Heart right ventricle (tissue), 16 donors: ENCODE measurements around the gene DCAF15. TPM values are rescaled to one million over a fixed set of nuclear protein-coding genes. Genes with fewer than 3 reads are reported as not detected.
A peak's percentile ranks its signal among the peaks of the same experiment; 100 is the strongest.

ENCODE experiments used
- ATAC-seq, 8 donors: fragments of 200-7000 bp; cut with Tn5 transposase; one replicate each; pipeline ENCODE4 v1.9.1; 2020; ENCODE audit warnings: mild to moderate bottlenecking in 8 of 8, moderate library complexity in 8 of 8, moderate number of reproducible peaks in 1 of 8
- DNase-seq, 2 donors: peaks; one replicate each; pipeline ENCODE4 v3.0.0-alpha.2; 2020
- H3K27ac ChIP-seq, 10 donors: fragments of 200-600 bp; sonication (generic) in 2 of 10; one replicate each; pipeline versions ENCODE4 v1.5.0 to v1.8.0; 2020 to 2022; ENCODE audit warnings: mild to moderate bottlenecking in 3 of 10
- H3K27me3 ChIP-seq, 7 donors: fragments of 200-600 bp; one replicate each; pipeline ENCODE4 v1.8.0; 2021 to 2022; ENCODE audit warnings: mild to moderate bottlenecking in 2 of 7
- H3K36me3 ChIP-seq, 9 donors: fragments of 200-600 bp; sonication (generic) in 1 of 9; one replicate each; pipeline versions ENCODE4 v1.5.0 to v1.8.0; 2020 to 2022; ENCODE audit warnings: mild to moderate bottlenecking in 2 of 9
- H3K4me1 ChIP-seq, 9 donors: fragments of 200-600 bp; sonication (generic) in 1 of 9; one replicate each; pipeline versions ENCODE4 v1.5.0 to v1.8.0; 2020 to 2022; ENCODE audit warnings: mild to moderate bottlenecking in 4 of 9
- H3K4me3 ChIP-seq, 10 donors: fragments of 200-600 bp; sonication (generic) in 2 of 10; one replicate each; pipeline versions ENCODE4 v1.5.0 to v1.8.0; 2020 to 2022; ENCODE audit warnings: mild to moderate bottlenecking in 7 of 10, moderate library complexity in 2 of 10
- H3K9me3 ChIP-seq, 11 donors: fragments of 200-600 bp in 10 of 11; sonication (generic) in 2 of 11; one replicate each; pipeline versions ENCODE4 v1.5.0 to v1.8.0; 2013 to 2022; ENCODE audit warnings: mild to moderate bottlenecking in 2 of 11, control low read depth in 1 of 11, moderate library complexity in 1 of 11
- WGBS, 2 donors: extraction: QIAGEN DNeasy Blood & Tissue Kit; methylation state at CpG; one replicate each; pipeline ENCODE4 v1.1.7; 2013; ENCODE audit warnings: inconsistent platforms in 1 of 2; 5-methylcytosine and 5-hydroxymethylcytosine counted together
- intact Hi-C, 10 donors: fragments of 100-400 bp; cut with DNase I; formaldehyde crosslinking; loops; one replicate each; pipeline versions ENCODE4 v1.11.1 to v1.14.2; 2022
- polyA plus RNA-seq, 2 donors: library from polyadenylated mRNA; stranded (reverse); fragments of 200-250 nt; gene quantifications; one replicate each; pipeline ENCODE4 v1.2.3, GENCODE V29; 2013
- total RNA-seq, 10 donors: library from RNA; stranded (reverse); fragmentation: NEBNext Ultra II Directional in 3 of 10; extraction: Animal tissue kit (Norgen Biotek cat#: 25700) in 3 of 10; gene quantifications; one replicate each; pipeline versions ENCODE4 v1.2.1 to v1.2.4, GENCODE V29; 2021 to 2023
- TF ChIP-seq, protein P1 (sequence below), 9 donors: fragments of 200-600 bp; sonication (generic) in 2 of 9; IDR thresholded peaks; one replicate each; pipeline versions ENCODE4 v1.5.0 to v1.8.0; 2021 to 2022; ENCODE audit warnings: antibody characterized with exemption in 9 of 9, mild to moderate bottlenecking in 5 of 9, moderate library complexity in 1 of 9
- donor health status: Arrhythmogenic right ventricular cardiomyopathy.
- donor health status: ischemic (EF 13 %, LVEDD 7.1; RV severe dilation, severe dysfunction).
- donor health status: healthy with polysubstance abuse.
- donor health status: DM: no; HTN: yes; CAD: no.
- donor health status: DM: no; HTN: no; CAD: no.
- donor health status: ischemic (EF 25% LVEDD 6.9; RV normal size, moderate dysfunction).
- donor health status: ischemic (EF 25% LVEDD 5.7; RV mildly dilated, moderate dysfunction).
- donor health status: healthy.
- donor health status: DM: yes; HTN: yes; CAD: no.
- donor health status: Ischemic cardiomyopathy.
- donor health status: ischemic (EF 35%, LVEDD 5.7; RV mildly dilated, moderate dysfunction).
- donor health status: nonischemic (EF 11% LVEDD 7.7; RV severe dilation, severe dysfunction).
- donor health status: DM: yes; HTN: yes; CAD: no.
- donor health status: PGD.
- donor health status: ischemic (EF 29% LVEDD 5.4; RV normal size, mild dysfunction).
- donor health status: nonischemic (EF 23%, LVEDD 6.1; RV moderate dilation, normal function).

DCAF15 gene
- total and polyA plus RNA-seq, 12 donors, result 15.5 to 50.0 (median 18.4) TPM

DNA sequence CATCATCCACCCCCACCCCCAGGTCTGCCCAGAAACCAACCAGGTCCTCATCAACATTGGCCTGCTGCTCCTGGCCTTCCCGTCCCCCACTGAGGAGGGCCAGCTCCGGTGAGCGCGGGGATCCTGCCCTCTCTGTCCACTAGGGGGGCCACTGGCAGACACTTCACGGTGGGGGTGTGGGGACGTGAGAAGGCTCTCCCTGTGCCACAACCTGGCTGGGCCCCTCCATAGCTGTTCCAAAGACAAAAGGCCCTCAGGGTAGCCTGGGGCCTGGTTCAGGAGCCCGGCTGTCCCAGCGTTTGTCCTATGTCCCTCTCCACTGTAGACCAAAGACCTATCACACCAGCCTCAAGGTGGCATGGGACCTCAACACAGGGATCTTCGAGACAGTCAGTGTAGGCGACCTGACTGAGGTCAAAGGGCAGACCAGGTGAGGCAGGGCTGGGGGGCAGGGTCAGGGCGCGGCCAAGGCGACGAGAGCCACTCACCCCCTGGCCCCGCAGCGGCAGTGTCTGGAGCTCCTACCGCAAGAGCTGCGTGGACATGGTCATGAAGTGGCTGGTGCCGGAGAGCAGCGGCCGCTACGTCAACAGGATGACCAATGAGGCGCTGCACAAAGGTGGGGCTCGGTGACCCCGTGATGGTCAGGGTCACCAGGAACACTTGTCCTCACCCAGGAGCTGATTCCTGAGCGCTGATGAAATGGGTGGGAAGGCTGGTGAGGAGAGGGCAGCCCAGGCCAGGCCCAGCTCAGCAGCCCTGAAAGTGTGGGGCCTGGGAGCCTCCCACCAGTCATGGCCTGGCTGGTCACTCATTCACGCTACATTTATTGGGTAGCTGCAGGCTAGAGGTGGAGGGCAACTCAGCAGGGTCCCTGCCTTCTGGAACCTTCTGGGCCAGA lies 7.9 kb downstream of the DCAF15 start:
- Histone ChIP-seq H3K27me3 (no peaks in the 10 kb centered on the region), H3K36me3 (peaks cover 0 to 100% (median 52%) of the 10 kb centered on the region in 9 donors), H3K4me1 (peaks cover 0 to 22% (median 0%) of the 10 kb centered on the region in 9 donors), H3K9me3 (no peaks in the 10 kb centered on the region), H3K4me3 (no peak overlapping the region), H3K27ac (no peak overlapping the region)
- ATAC-seq (peak in 1 of 8 donors; percentile 29), DNase-seq (no peak)
- TF ChIP-seq, protein P1, sequence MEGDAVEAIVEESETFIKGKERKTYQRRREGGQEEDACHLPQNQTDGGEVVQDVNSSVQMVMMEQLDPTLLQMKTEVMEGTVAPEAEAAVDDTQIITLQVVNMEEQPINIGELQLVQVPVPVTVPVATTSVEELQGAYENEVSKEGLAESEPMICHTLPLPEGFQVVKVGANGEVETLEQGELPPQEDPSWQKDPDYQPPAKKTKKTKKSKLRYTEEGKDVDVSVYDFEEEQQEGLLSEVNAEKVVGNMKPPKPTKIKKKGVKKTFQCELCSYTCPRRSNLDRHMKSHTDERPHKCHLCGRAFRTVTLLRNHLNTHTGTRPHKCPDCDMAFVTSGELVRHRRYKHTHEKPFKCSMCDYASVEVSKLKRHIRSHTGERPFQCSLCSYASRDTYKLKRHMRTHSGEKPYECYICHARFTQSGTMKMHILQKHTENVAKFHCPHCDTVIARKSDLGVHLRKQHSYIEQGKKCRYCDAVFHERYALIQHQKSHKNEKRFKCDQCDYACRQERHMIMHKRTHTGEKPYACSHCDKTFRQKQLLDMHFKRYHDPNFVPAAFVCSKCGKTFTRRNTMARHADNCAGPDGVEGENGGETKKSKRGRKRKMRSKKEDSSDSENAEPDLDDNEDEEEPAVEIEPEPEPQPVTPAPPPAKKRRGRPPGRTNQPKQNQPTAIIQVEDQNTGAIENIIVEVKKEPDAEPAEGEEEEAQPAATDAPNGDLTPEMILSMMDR (IDR thresholded peaks at IDR 0.05), result peak in 5 of 9 donors; percentile 9 to 31 (median 26)
- intact Hi-C loops, result loop anchor here in 5 of 10 donors (10.0 kb wide), 3 partner anchors 45 to 85 kb away; partner anchors contain the start of genes RFX1 (in 2 of the 5) and IL27RA (in 1 of the 5)
- 90 to 92% methylated on average over 27 of the region's 27 CpGs for WGBS, 2 donors

- H3K36me3 ChIP-seq, result peaks cover 0 to 100% (median 52%) of the 10 kb centered on the region in 9 donors
- peaks cover 0 to 22% (median 0%) of the 10 kb centered on the region in 9 donors for H3K4me1 ChIP-seq
- H3K9me3 ChIP-seq, result no peaks in the 10 kb centered on the region
- H3K4me3 ChIP-seq, result no peak overlapping the region
- ATAC-seq (no peak), DNase-seq (no peak)
- TF ChIP-seq, protein P1 (IDR thresholded peaks at IDR 0.05), result no peak
- H3K27me3 ChIP-seq, result no peaks in the 10 kb centered on the region
- no peak overlapping the region for H3K27ac ChIP-seq
- WGBS, 2 donors, result 94% methylated on average over 39 of the region's 39 CpGs
- intact Hi-C loops, result loop anchor here in 1 of 10 donors (10.0 kb wide), 1 partner anchor 84 kb away; no protein-coding TSS in a partner anchor
Observed at GRCh38 chr19:13960863-13961784, 8.8 kb downstream of the DCAF15 start.

- H3K36me3 ChIP-seq, result peaks cover 0 to 100% (median 51%) of the 10 kb centered on the region in 9 donors
- H3K9me3 ChIP-seq, result no peaks in the 10 kb centered on the region
- DNase-seq, result no peak
- no peaks in the 10 kb centered on the region for H3K27me3 ChIP-seq
- H3K4me1 ChIP-seq, result peaks cover 0 to 16% (median 0%) of the 10 kb centered on the region in 9 donors
- ATAC-seq, result peak in 2 of 8 donors; percentile 4 to 20
- 77 to 79% methylated on average over 45 to 55 of the region's 55 CpGs for WGBS, 2 donors
- TF ChIP-seq, protein P1 (IDR thresholded peaks at IDR 0.05), result no peak
- intact Hi-C loops, result loop anchor here in 1 of 10 donors (10.0 kb wide), 1 partner anchor 83 kb away; no protein-coding TSS in a partner anchor
- no peak overlapping the region for H3K27ac ChIP-seq
- peak overlapping the region in 6 of 10 donors; percentile 8 to 33 (median 16) for H3K4me3 ChIP-seq
Observed at GRCh38 chr19:13961826-13962698, 9.8 kb downstream of the DCAF15 start.
